GM12875 (cell line): ENCODE measurements around the gene ADCK1.

ENCODE experiments used
- H3K4me3 ChIP-seq: one replicate; pipeline ENCODE4 v1.5.1; 2011; ENCODE audit warnings: low read depth, low read length, control low read depth
- CTCF ChIP-seq: IDR thresholded peaks from 2 replicates; pipeline ENCODE4 v1.5.1; 2011; ENCODE audit warnings: low read depth, mild to moderate bottlenecking, control low read depth, inconsistent platforms, low read length, moderate library complexity, borderline replicate concordance; ENCODE audit not compliant: insufficient read depth

ADCK1 gene

DNA sequence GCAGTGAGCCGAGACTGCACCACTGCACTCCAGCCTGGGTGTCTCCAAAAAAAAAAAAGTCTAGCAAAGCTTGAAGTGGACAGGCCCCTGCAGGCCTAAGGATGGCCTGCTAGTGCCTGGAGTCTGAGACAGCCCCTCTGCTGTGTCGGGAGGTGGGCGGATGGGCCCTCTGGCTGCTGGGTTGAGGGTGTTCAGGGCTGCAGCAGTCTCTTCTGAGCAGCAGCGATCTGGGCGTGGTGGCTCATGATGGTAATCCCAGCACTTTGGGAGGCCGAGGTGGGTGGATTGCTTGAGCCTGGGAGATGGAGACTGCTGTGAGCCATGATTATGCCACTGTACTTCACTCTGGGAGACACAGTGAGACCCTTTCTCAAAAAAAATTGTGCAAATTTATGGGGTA lies 57.0 kb downstream of the ADCK1 start:
- H3K4me3 ChIP-seq: no peak overlapping the region
- TF ChIP-seq CTCF: no peak

DNA sequence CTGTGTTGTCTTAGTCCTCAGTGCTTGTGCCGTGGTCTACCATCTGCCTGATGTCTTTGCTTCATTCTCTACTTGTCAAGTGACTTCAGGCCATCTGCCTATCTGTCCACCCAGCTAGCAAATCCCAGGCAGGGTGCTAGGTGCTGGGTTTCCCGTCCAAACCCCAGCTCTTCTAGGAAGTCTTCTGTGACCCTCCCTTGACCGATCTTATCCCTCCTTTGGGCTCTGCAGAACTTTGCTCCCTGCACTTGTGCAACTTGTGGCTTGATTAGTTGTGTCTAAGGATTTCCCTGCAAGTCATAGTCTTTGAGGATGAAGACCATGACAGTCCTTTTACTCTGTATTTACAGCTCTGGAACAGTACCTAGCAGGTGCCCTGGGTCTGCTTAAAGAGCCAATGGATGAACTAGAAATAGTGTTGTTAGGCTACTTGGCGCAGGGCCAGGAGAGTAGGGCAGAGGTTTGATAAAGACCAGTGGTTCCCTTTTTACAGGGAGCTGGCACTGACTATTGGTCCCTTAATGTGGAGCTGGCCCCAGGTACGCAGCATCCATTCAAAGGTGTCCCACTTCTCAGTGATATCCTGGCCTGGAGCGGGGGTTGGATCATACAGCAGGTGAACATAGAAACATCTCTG lies 60.1 kb downstream of the ADCK1 start:
- H3K4me3 ChIP-seq: no peak overlapping the region
- TF ChIP-seq CTCF: no peak

DNA sequence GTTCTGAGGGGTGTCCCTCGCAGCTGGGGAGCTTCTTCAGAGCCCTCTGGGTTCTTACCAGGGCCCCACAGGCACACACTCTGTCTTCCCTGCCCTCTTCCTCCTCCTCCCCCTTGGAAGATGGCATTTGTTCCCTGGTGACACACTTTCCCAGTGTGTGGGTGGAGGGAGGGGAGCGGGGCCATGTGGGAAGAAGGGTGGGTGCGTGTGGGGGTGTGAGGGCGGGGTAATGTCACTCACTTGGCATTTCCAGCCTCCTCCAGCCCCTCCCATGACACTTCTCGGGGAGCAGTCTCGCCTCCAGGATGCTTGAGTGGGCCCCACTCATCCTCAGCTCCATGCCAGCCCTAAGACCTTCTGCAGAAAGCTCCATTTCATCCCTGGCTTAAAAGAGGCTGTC lies 61.3 kb downstream of the ADCK1 start:
- H3K4me3 ChIP-seq: no peak overlapping the region
- no peak for TF ChIP-seq CTCF

DNA sequence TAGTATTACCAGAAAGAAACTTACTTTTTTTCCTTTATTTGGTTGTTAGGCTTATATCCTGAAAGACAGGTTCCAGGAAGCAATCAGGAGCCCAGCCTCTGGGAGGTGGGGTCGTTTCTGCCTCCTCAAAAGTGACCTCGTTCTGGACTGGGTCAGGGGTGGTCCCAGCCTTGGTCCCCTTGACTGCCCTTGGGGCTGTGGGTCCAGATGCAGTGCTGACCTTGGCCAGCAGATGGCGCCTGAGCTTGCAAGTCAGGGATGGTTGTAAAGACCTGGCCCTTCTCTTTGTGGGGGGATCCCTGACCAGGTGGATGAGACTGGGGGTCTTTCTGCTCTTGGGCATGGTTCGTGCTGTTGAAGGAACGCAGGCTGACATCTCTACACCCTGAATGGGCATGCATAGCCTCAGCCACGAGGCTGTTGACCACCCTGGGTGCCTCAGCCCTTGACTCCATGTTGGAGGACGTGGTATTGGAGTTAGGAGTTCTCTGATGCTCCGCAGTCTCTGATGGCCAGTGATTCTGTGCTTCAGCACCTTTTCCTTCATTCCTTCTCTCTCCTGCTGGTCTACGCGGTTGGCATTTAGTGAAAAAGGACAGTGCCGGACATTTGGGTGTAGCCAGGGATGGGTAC lies 62.4 kb downstream of the ADCK1 start:
- no peak overlapping the region for H3K4me3 ChIP-seq
- TF ChIP-seq CTCF: peak; percentile 99

- TF ChIP-seq CTCF: no peak
- no peak overlapping the region for H3K4me3 ChIP-seq
These were observed 64.2 kb downstream of the ADCK1 start for GRCh38 chr14:77864085-77864484.

DNA sequence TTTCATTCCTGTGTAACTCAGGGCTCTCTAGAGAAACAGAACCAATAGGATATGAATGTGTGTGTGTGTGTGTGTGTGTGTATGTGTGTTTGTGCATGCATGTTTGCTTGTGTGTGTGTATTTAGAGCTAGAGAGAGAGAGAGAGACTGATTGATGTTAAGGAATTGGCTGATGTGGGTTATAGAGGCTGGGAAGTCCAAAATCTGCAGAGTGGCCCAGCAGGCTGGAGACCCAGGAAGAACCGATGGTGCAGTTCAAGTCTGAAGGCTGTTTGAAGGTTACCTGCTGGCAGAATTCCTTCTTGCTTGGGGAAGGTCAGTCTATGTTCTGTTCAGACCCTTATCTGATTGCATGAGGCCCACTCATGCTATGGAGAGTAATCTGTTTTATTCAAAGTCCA lies 64.7 kb downstream of the ADCK1 start:
- no peak for TF ChIP-seq CTCF
- H3K4me3 ChIP-seq: no peak overlapping the region

GRCh38 chr14:77865455-77865854 lies 65.5 kb downstream of the ADCK1 start:
- TF ChIP-seq CTCF: no peak
- H3K4me3 ChIP-seq: no peak overlapping the region
